Mesothelial cell of epicardium (in vitro differentiated cells): Measurements from ENCODE around the gene UBTD1. TPM values are rescaled to one million over a fixed set of nuclear protein-coding genes. Genes with fewer than 3 reads are reported as not detected.

Source experiments
- DNase-seq, 2 experiments: peaks; one replicate each; pipeline ENCODE4 v3.0.0; 2021; ENCODE audit warnings: low spot score in 2 of 2; ENCODE audit not compliant: unreplicated experiment in 2 of 2
- H3K27ac Mint-ChIP-seq: 2 replicates; pipeline ENCODE4 v1.8.0; 2021; ENCODE audit warnings: mixed read lengths
- H3K27me3 Mint-ChIP-seq: 2 replicates; pipeline ENCODE4 v1.8.0; 2021; ENCODE audit warnings: low read depth, mixed read lengths
- H3K36me3 Mint-ChIP-seq: 2 replicates; pipeline ENCODE4 v1.8.0; 2021; ENCODE audit warnings: mixed read lengths
- H3K4me1 Mint-ChIP-seq: 2 replicates; pipeline ENCODE4 v1.8.0; 2021; ENCODE audit warnings: mixed read lengths
- H3K4me3 Mint-ChIP-seq: 2 replicates; pipeline ENCODE4 v1.8.0; 2021; ENCODE audit warnings: mild to moderate bottlenecking, moderate library complexity, mixed read lengths
- H3K9me3 Mint-ChIP-seq: 2 replicates; pipeline ENCODE4 v1.8.0; 2021; ENCODE audit warnings: mixed read lengths
- CTCF ChIP-seq: fragments of 200-600 bp; sonication (generic); IDR thresholded peaks from one replicate; pipeline ENCODE4 v1.5.0; 2021; ENCODE audit warnings: antibody characterized with exemption; ENCODE audit not compliant: unreplicated experiment
- total RNA-seq: library from RNA; stranded (reverse); gene quantifications from 3 replicates; pipeline ENCODE4 v1.2.1, GENCODE V29; 2021

The UBTD1 gene
- total RNA-seq, 1 donor from 2014 or later, result 9.1 TPM

- DNase-seq, result no peak
- no peak for TF ChIP-seq CTCF
- Mint-ChIP-seq H3K27ac (no peak overlapping the region), H3K4me1 (peaks cover 33% of the 10 kb centered on the region), H3K36me3 (peaks cover 4% of the 10 kb centered on the region), H3K27me3 (no peaks in the 10 kb centered on the region), H3K4me3 (no peak overlapping the region), H3K9me3 (no peaks in the 10 kb centered on the region)
Measured at GRCh38 chr10:97570146-97570788, 71.5 kb downstream of the UBTD1 start.

- Mint-ChIP-seq H3K27me3 (no peaks in the 10 kb centered on the region), H3K36me3 (peaks cover 4% of the 10 kb centered on the region), H3K27ac (peak overlapping the region; percentile 64), H3K9me3 (no peaks in the 10 kb centered on the region), H3K4me1 (peaks cover 33% of the 10 kb centered on the region), H3K4me3 (no peak overlapping the region)
- no peak for TF ChIP-seq CTCF
- no peak for DNase-seq
Measured at GRCh38 chr10:97570789-97571471, 72.2 kb downstream of the UBTD1 start.

- H3K4me1 Mint-ChIP-seq, result peaks cover 29% of the 10 kb centered on the region
- H3K27ac Mint-ChIP-seq, result peak overlapping the region; percentile 64
- no peaks in the 10 kb centered on the region for H3K9me3 Mint-ChIP-seq
- TF ChIP-seq CTCF, result no peak
- DNase-seq, result no peak
- H3K36me3 Mint-ChIP-seq, result peaks cover 4% of the 10 kb centered on the region
- no peaks in the 10 kb centered on the region for H3K27me3 Mint-ChIP-seq
- no peak overlapping the region for H3K4me3 Mint-ChIP-seq
Measured at GRCh38 chr10:97571622-97572021, 72.9 kb downstream of the UBTD1 start.

GRCh38 chr10:97572214-97572989 lies 73.7 kb downstream of the UBTD1 start, which contains the start of gene ANKRD2:
ANKRD2 (plus strand) TSS chr10:97572779; CDS start chr10:97572789, 10 bp downstream.
- TF ChIP-seq CTCF, result peak; percentile 58
- Mint-ChIP-seq H3K36me3 (peaks cover 4% of the 10 kb centered on the region), H3K27ac (peak within 1 kb of the TSS; percentile 82), H3K4me1 (peaks cover 27% of the 10 kb centered on the region), H3K4me3 (no peak within 1 kb of the TSS), H3K9me3 (no peaks in the 10 kb centered on the region), H3K27me3 (no peaks in the 10 kb centered on the region)
- peak; percentile 47 to 78 for DNase-seq

GRCh38 chr10:97573021-97573420 lies 74.3 kb downstream of the UBTD1 start:
- Mint-ChIP-seq H3K4me3 (no peak overlapping the region), H3K9me3 (no peaks in the 10 kb centered on the region), H3K36me3 (peaks cover 4% of the 10 kb centered on the region), H3K27me3 (no peaks in the 10 kb centered on the region), H3K4me1 (peaks cover 27% of the 10 kb centered on the region), H3K27ac (peak overlapping the region; percentile 82)
- TF ChIP-seq CTCF, result no peak
- DNase-seq, result no peak
